GM20431 (cell line): ENCODE measurements around the gene MAP4K2.

Source experiments
- in situ Hi-C: fragments of 300-500 bp; cut with MseI, MboI; formaldehyde crosslinking; loops from one replicate; pipeline ENCODE4 v1.15.0; 2020; ENCODE audit warnings: low sequenced_read_pairs; ENCODE audit not compliant: unreplicated experiment

The MAP4K2 gene

GRCh38 chr11:64759722-64760719 lies 43.0 kb downstream of the MAP4K2 start, which contains the start of gene PYGM:
Gene PYGM (minus strand): TSS chr11:64759974. CDS start chr11:64759898, 76 bp downstream.
- in situ Hi-C loops, result no loop called here

GRCh38 chr11:64759131-64759721 lies 43.8 kb downstream of the MAP4K2 start:
- in situ Hi-C loops, result no loop called here

GRCh38 chr11:64758330-64759079 lies 44.5 kb downstream of the MAP4K2 start:
- in situ Hi-C loops, result no loop called here

GRCh38 chr11:64757549-64758329 lies 45.3 kb downstream of the MAP4K2 start:
- in situ Hi-C loops, result no loop called here

- in situ Hi-C loops, result no loop called here
Measured at GRCh38 chr11:64755681-64756361, 47.2 kb downstream of the MAP4K2 start.

- in situ Hi-C loops, result no loop called here
Measured at GRCh38 chr11:64754919-64755662, 47.9 kb downstream of the MAP4K2 start.

GRCh38 chr11:64754124-64754918 lies 48.7 kb downstream of the MAP4K2 start:
- in situ Hi-C loops, result no loop called here

GRCh38 chr11:64753380-64754123 lies 49.5 kb downstream of the MAP4K2 start:
- in situ Hi-C loops, result no loop called here

- in situ Hi-C loops, result no loop called here
Measured at GRCh38 chr11:64753019-64753379, 50.0 kb downstream of the MAP4K2 start.

GRCh38 chr11:64752175-64752970 lies 50.6 kb downstream of the MAP4K2 start:
- in situ Hi-C loops, result no loop called here

- in situ Hi-C loops, result no loop called here
Measured at GRCh38 chr11:64751580-64751979, 51.4 kb downstream of the MAP4K2 start.

GRCh38 chr11:64751136-64751535 lies 51.9 kb downstream of the MAP4K2 start:
- in situ Hi-C loops, result no loop called here

GRCh38 chr11:64750361-64751054 lies 52.5 kb downstream of the MAP4K2 start:
- in situ Hi-C loops, result no loop called here

- in situ Hi-C loops, result no loop called here
Measured at GRCh38 chr11:64747961-64748665, 54.9 kb downstream of the MAP4K2 start.

GRCh38 chr11:64746486-64746885 lies 56.5 kb downstream of the MAP4K2 start:
- in situ Hi-C loops, result no loop called here
